K562 (cell line): ENCODE data around the gene CEACAM21. TPM values are rescaled to one million over a fixed set of nuclear protein-coding genes. Genes with fewer than 3 reads are reported as not detected.

Source experiments
- CTCF ChIP-seq, 3 experiments: IDR thresholded peaks in 2 of 3; conservative IDR thresholded peaks in 1 of 3; 2 replicates each; pipeline ENCODE4 v1.5.1; 2011 to 2012; ENCODE audit warnings: low read length in 3 of 3, mild to moderate bottlenecking in 3 of 3, control low read depth in 2 of 3, improper control_type of control experiment in 1 of 3, inconsistent platforms in 1 of 3, low read depth in 1 of 3, mixed read lengths in 1 of 3, moderate library complexity in 1 of 3; ENCODE audit not compliant: insufficient read depth in 2 of 3
- ETV5 ChIP-seq: sonication (generic); formaldehyde crosslinking; IDR thresholded peaks from 2 replicates; pipeline ENCODE4 v1.4.0; 2020; ENCODE audit warnings: low read depth, mild to moderate bottlenecking, missing genetic modification reagents
- MAFF ChIP-seq: IDR thresholded peaks from 2 replicates; pipeline ENCODE4 v1.6.1; 2012; ENCODE audit warnings: low read length, improper control_type of control experiment
- MTF1 ChIP-seq: fragments of 250-450 bp; sonication (Bioruptor Pico); IDR thresholded peaks from 2 replicates; pipeline ENCODE4 v1.9.0; 2021; ENCODE audit warnings: moderate library complexity, mild to moderate bottlenecking, inconsistent platforms, borderline replicate concordance
- SMC3 ChIP-seq: conservative IDR thresholded peaks from 2 replicates; pipeline ENCODE4 v1.6.1; 2011; ENCODE audit warnings: low read depth, low read length, improper control_type of control experiment; ENCODE audit not compliant: insufficient read depth
- ZKSCAN8 ChIP-seq: fragments of 200-800 bp; sonication (Bioruptor generic); IDR thresholded peaks from 2 replicates; pipeline ENCODE4 v1.6.1; 2016; ENCODE audit warnings: missing genetic modification characterization, missing compliant biosample characterization
- ZNF316 ChIP-seq: fragments of 450-650 bp; IDR thresholded peaks from 2 replicates; pipeline ENCODE4 v1.6.1; 2016
- ZNF449 ChIP-seq: fragments of 250-450 bp; sonication (Bioruptor Pico); IDR thresholded peaks from 2 replicates; pipeline ENCODE4 v1.8.0; 2022; ENCODE audit warnings: moderate library complexity, mild to moderate bottlenecking, inconsistent platforms
- polyA plus RNA-seq, 8 experiments: library from polyadenylated mRNA; depleted of rRNA in 4 of 8; stranded (reverse) in 5 of 8; unstranded in 3 of 8; fragments of >200 nt; fragmentation: Nextera tagmentation in 2 of 8; fragmentation: Illumina TruSeq in 1 of 8; extraction: Ambion mirVana in 2 of 8; extraction: Trizol in 1 of 8; gene quantifications; 2 replicates each; pipeline versions ENCODE4 v1.2.1 to v1.2.3, GENCODE V29; 2011 to 2014; ENCODE audit warnings: inconsistent platforms in 1 of 8, missing spikeins in 1 of 8
- total RNA-seq, 7 experiments: library from RNA; depleted of rRNA in 6 of 7; stranded (reverse); fragments of >200 nt in 6 of 7; fragmentation: Illumina TruSeq in 2 of 7; extraction: Trizol in 2 of 7; gene quantifications; 2 replicates each; pipeline versions ENCODE4 v1.2.1 to v1.2.3, GENCODE V29; 2011 to 2021; ENCODE audit warnings: low replicate concordance in 1 of 7

Gene CEACAM21
- total and polyA plus RNA-seq, 9 of the 15 experiments (the other 6 are each of a cell fraction or from before 2014, with no cell fraction given) = 0.06 to 0.40 (median 0.18) TPM; not detected in 1

- TF ChIP-seq MTF1 (CRISPR knock-in tag) (no peak), ETV5 (CRISPR knock-in tag) (no peak), ZNF316 (peak; percentile 87), SMC3 (0 out of 2 replicates have a peak, but pooled peaks have one; percentile 10), ZNF449 (no peak), ZKSCAN8 (CRISPR knock-in tag) (no peak), MAFF (peak; percentile 57), CTCF (IDR thresholded peaks at IDR 0.05 in 2 of 3, conservative IDR thresholded peaks at IDR 0.05 in 1 of 3; ENCODE audit: insufficient read depth in 2 of 3, low read depth in 1 of 3, low read length in 3 of 3) (peak; percentile 72 to 78 (median 72))
Measured at GRCh38 chr19:41541990-41542584, 33.9 kb upstream of the CEACAM21 start (continued).
